ENCODE results near the gene ALAD. TPM values are rescaled to one million over a fixed set of nuclear protein-coding genes. Genes with fewer than 3 reads are reported as not detected.

ALAD gene
- total RNA-seq, 4 donors from 2014 or later = 23.5 to 50.0 (median 31.8) TPM

DNA sequence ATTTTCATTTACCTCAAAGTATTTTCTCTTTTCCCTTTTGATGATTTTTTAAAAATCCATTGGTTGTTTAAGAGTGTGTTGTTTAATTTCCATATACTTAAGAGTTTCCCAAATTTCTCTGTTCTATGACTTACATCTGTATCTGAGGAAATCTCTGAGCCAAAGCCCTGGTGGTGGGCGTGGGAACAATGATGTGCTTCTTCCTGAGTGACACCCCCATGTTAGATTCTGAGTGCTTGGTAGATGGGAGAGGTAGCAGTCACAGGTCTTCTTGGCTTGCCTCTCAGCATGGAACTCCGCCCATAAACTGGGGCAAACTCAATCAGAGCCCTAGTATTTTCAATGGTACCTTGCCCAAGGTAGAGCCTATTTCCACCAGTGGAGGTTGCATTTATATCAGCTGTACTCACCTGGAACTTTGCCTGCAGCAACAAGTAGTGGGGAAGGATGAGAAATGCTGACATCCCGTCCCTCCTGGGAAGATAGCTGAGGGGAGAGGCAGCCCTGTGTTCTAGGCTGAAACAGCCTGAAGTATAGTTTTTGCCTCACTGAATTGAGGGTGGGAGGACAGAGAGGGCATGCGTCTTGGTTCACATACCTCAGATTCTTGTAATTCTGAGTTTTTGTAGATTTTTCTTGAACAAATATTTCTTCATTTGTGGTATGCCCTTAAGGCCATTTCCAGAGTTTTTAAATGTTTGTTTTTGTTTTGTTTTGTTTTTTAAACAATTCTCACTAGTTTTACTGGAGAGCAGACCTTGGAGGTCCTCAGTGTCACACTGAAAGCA, 35.8 kb upstream of the ALAD start:
- Histone ChIP-seq H3K36me3 (no peaks in the 10 kb centered on the region), H3K27me3 (no peaks in the 10 kb centered on the region), H3K9me3 (no peaks in the 10 kb centered on the region), H3K4me3 (replicated peaks in 1 of 3) (no peak overlapping the region), H3K27ac (no peak overlapping the region), H3K4me1 (no peaks in the 10 kb centered on the region)
- no peak for DNase-seq
- 82 to 88% methylated on average over 4 of the region's 4 CpGs for WGBS, 2 donors
- TF ChIP-seq POLR2A (IDR thresholded peaks at IDR 0.05) = no peak
- TF ChIP-seq, protein P1, sequence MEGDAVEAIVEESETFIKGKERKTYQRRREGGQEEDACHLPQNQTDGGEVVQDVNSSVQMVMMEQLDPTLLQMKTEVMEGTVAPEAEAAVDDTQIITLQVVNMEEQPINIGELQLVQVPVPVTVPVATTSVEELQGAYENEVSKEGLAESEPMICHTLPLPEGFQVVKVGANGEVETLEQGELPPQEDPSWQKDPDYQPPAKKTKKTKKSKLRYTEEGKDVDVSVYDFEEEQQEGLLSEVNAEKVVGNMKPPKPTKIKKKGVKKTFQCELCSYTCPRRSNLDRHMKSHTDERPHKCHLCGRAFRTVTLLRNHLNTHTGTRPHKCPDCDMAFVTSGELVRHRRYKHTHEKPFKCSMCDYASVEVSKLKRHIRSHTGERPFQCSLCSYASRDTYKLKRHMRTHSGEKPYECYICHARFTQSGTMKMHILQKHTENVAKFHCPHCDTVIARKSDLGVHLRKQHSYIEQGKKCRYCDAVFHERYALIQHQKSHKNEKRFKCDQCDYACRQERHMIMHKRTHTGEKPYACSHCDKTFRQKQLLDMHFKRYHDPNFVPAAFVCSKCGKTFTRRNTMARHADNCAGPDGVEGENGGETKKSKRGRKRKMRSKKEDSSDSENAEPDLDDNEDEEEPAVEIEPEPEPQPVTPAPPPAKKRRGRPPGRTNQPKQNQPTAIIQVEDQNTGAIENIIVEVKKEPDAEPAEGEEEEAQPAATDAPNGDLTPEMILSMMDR (IDR thresholded peaks at IDR 0.05) = no peak
- intact Hi-C loops (cut with DNase I) = no loop called here

DNA sequence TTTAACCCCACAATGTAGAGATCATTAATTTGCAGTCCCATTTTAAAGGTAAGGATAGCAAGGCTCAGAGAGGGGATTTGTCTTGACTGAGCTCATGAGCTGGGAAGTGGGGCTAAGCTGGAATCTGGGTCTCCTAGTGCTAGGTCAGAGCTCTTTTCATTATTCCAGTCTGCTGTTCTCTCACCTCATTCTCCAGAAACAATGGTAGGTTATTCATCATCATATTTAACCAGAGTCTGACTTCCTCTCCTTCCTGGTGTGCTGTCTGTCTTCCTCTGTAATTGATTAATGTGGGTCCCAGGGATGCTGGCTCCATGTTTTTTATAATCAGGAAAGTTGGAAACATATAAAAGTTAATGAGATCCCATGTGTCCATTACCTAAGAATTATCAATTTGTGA, 30.1 kb upstream of the ALAD start:
- intact Hi-C loops (cut with DNase I) = no loop called here
- TF ChIP-seq, protein P1 (IDR thresholded peaks at IDR 0.05) = no peak
- no peak for TF ChIP-seq POLR2A (IDR thresholded peaks at IDR 0.05)
- H3K9me3 ChIP-seq = no peaks in the 10 kb centered on the region
- no peak overlapping the region for H3K4me3 ChIP-seq (replicated peaks in 1 of 3)
- no peak for DNase-seq
- no peaks in the 10 kb centered on the region for H3K27me3 ChIP-seq
- no peaks in the 10 kb centered on the region for H3K36me3 ChIP-seq
- no peaks in the 10 kb centered on the region for H3K4me1 ChIP-seq
- H3K27ac ChIP-seq = no peak overlapping the region

DNA sequence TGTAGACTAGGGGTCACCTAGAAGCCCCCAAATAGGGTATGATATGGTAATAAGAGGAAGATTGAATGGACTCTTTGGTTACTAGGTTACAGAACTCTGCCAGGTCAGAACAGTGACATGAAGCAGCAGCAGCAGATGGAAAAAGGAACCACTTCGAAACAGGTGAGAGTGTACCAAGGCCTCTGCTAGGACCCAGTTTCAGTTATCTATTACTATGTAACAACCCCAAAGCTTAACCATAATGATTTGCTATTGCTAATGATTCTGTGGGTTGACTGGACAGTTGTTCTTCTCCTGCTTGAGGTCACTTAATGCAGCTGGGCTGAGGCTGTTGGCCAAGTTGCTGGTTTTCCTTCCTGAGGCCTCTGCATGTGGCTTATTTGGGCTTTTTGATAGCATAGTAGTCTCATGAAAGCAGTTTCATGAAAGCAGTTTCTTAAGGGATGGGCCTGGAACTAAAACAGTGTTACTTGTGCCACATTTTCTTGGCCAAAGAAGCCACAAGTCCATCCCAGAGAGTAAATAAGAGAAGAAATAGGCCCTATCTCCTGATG, 27.1 kb upstream of the ALAD start:
- H3K27me3 ChIP-seq = no peaks in the 10 kb centered on the region
- intact Hi-C loops (cut with DNase I) = no loop called here
- no peaks in the 10 kb centered on the region for H3K36me3 ChIP-seq
- DNase-seq = no peak
- no peak overlapping the region for H3K27ac ChIP-seq
- no peaks in the 10 kb centered on the region for H3K9me3 ChIP-seq
- TF ChIP-seq, protein P1 (IDR thresholded peaks at IDR 0.05) = no peak
- TF ChIP-seq POLR2A (IDR thresholded peaks at IDR 0.05) = no peak
- no peak overlapping the region for H3K4me3 ChIP-seq (replicated peaks in 1 of 3)
- 88 to 95% methylated on average over 1 of the region's 1 CpG for WGBS, 2 donors
- no peaks in the 10 kb centered on the region for H3K4me1 ChIP-seq

DNA sequence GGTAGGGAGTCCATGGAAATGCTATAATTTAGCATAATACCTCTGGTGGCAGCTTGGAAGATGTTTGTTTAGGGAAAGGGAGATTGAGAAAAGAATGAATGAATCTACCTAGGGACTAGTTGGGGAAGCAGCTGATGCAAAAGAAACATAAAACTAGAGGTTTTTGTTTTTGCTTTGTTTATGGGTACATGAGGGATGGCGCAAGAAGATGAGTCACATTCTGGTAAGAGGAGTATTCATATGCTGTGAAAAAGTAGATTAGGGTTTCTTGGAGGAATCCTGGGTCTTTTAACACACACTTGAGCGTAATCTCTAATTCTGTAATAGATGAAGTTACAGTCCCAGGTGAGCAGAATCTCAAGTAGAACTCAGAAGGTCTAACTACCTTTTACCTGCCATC, 26.5 kb upstream of the ALAD start:
- no peak for DNase-seq
- H3K27me3 ChIP-seq = no peaks in the 10 kb centered on the region
- TF ChIP-seq, protein P1 (IDR thresholded peaks at IDR 0.05) = no peak
- no peak for TF ChIP-seq POLR2A (IDR thresholded peaks at IDR 0.05)
- intact Hi-C loops (cut with DNase I) = no loop called here
- H3K9me3 ChIP-seq = no peaks in the 10 kb centered on the region
- no peak overlapping the region for H3K4me3 ChIP-seq (replicated peaks in 1 of 3)
- H3K4me1 ChIP-seq = no peaks in the 10 kb centered on the region
- H3K36me3 ChIP-seq = no peaks in the 10 kb centered on the region
- WGBS, 2 donors = 94 to 95% methylated on average over 2 of the region's 2 CpGs
- H3K27ac ChIP-seq = no peak overlapping the region

DNA sequence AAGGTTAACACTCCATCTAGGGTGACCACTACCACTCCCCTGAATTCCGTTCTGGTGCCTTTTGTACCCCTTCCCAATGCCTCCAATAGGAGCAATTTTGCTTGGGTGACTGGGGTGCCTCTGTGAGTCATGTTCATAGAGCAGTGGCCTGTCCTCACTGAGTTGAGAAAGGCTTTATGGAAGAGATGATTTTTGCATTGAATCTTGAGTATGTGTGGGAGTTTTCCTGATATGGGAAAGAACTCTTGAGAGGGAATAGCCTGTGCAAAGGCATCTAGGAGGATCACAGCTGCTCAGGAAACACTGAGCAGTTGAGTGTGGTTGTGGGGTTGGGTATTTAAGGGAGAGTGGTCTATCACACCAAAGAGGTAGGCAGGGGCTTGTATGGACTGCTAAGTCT, 25.6 kb upstream of the ALAD start:
- no peaks in the 10 kb centered on the region for H3K4me1 ChIP-seq
- no peak overlapping the region for H3K4me3 ChIP-seq (replicated peaks in 1 of 3)
- no peaks in the 10 kb centered on the region for H3K36me3 ChIP-seq
- 71 to 81% methylated on average over 1 of the region's 1 CpG for WGBS, 2 donors
- DNase-seq = no peak
- intact Hi-C loops (cut with DNase I) = no loop called here
- H3K9me3 ChIP-seq = no peaks in the 10 kb centered on the region
- TF ChIP-seq, protein P1 (IDR thresholded peaks at IDR 0.05) = no peak
- TF ChIP-seq POLR2A (IDR thresholded peaks at IDR 0.05) = no peak
- no peaks in the 10 kb centered on the region for H3K27me3 ChIP-seq
- H3K27ac ChIP-seq = no peak overlapping the region
